ENCODE measurements around the gene FRMPD4. TPM values are rescaled to one million over a fixed set of nuclear protein-coding genes. Genes with fewer than 3 reads are reported as not detected.

FRMPD4 gene
- total and polyA plus RNA-seq, 4 donors, result 0.18 TPM; not detected in 3

- Histone ChIP-seq H3K27me3 (ENCODE audit: control insufficient read depth in 1 of 2, insufficient read depth in 2 of 2, low read length in 1 of 2) (no peaks in the 10 kb centered on the region), H3K36me3 (ENCODE audit: control insufficient read depth in 1 of 2, insufficient read depth in 2 of 2, low read length in 1 of 2) (no peaks in the 10 kb centered on the region), H3K27ac (ENCODE audit: low read depth in 1 of 2, low read length in 2 of 2) (no peak overlapping the region), H3K4me3 (ENCODE audit: low read length in 2 of 2) (no peak overlapping the region), H3K4me1 (ENCODE audit: control insufficient read depth in 1 of 2, insufficient read depth in 2 of 2, low read length in 2 of 2) (no peaks in the 10 kb centered on the region), H3K9me3 (ENCODE audit: control insufficient read depth, low read length) (no peaks in the 10 kb centered on the region)
- 59 to 87% methylated on average over 9 of the region's 9 CpGs for WGBS, 2 donors
- DNase-seq, result no peak
- ATAC-seq (ENCODE audit: low FRiP score), result no peak
- intact Hi-C loops (cut with DNase I), result no loop called here
Measured at GRCh38 chrX:12709047-12709446, 570.8 kb downstream of the FRMPD4 start.

- Histone ChIP-seq H3K9me3 (ENCODE audit: control insufficient read depth, low read length) (no peaks in the 10 kb centered on the region), H3K4me1 (ENCODE audit: control insufficient read depth in 1 of 2, insufficient read depth in 2 of 2, low read length in 2 of 2) (no peaks in the 10 kb centered on the region), H3K27me3 (ENCODE audit: control insufficient read depth in 1 of 2, insufficient read depth in 2 of 2, low read length in 1 of 2) (no peaks in the 10 kb centered on the region), H3K27ac (ENCODE audit: low read depth in 1 of 2, low read length in 2 of 2) (no peak overlapping the region), H3K36me3 (ENCODE audit: control insufficient read depth in 1 of 2, insufficient read depth in 2 of 2, low read length in 1 of 2) (no peaks in the 10 kb centered on the region), H3K4me3 (ENCODE audit: low read length in 2 of 2) (no peak overlapping the region)
- DNase-seq, result no peak
- ATAC-seq (ENCODE audit: low FRiP score), result no peak
- intact Hi-C loops (cut with DNase I), result no loop called here
- WGBS, 2 donors, result 68% methylated on average over 4 of the region's 4 CpGs
Measured at GRCh38 chrX:12711435-12712040, 573.3 kb downstream of the FRMPD4 start.

GRCh38 chrX:12716574-12716973, 578.3 kb downstream of the FRMPD4 start:
- H3K4me1 ChIP-seq (ENCODE audit: control insufficient read depth in 1 of 2, insufficient read depth in 2 of 2, low read length in 2 of 2), result no peaks in the 10 kb centered on the region
- H3K4me3 ChIP-seq (ENCODE audit: low read length in 2 of 2), result no peak overlapping the region
- 93 to 95% methylated on average over 15 of the region's 15 CpGs for WGBS, 2 donors
- no peak overlapping the region for H3K27ac ChIP-seq (ENCODE audit: low read depth in 1 of 2, low read length in 2 of 2)
- ATAC-seq (ENCODE audit: low FRiP score), result no peak
- intact Hi-C loops (cut with DNase I), result no loop called here
- DNase-seq, result no peak
- H3K27me3 ChIP-seq (ENCODE audit: control insufficient read depth in 1 of 2, insufficient read depth in 2 of 2, low read length in 1 of 2), result no peaks in the 10 kb centered on the region
- no peaks in the 10 kb centered on the region for H3K36me3 ChIP-seq (ENCODE audit: control insufficient read depth in 1 of 2, insufficient read depth in 2 of 2, low read length in 1 of 2)
- H3K9me3 ChIP-seq (ENCODE audit: control insufficient read depth, low read length), result peaks cover 4% of the 10 kb centered on the region

- DNase-seq (no peak), ATAC-seq (ENCODE audit: low FRiP score) (no peak)
- Histone ChIP-seq H3K9me3 (ENCODE audit: control insufficient read depth, low read length) (peaks cover 4% of the 10 kb centered on the region), H3K36me3 (ENCODE audit: control insufficient read depth in 1 of 2, insufficient read depth in 2 of 2, low read length in 1 of 2) (no peaks in the 10 kb centered on the region), H3K4me3 (ENCODE audit: low read length in 2 of 2) (no peak overlapping the region), H3K27ac (ENCODE audit: low read depth in 1 of 2, low read length in 2 of 2) (no peak overlapping the region), H3K27me3 (ENCODE audit: control insufficient read depth in 1 of 2, insufficient read depth in 2 of 2, low read length in 1 of 2) (no peaks in the 10 kb centered on the region), H3K4me1 (ENCODE audit: control insufficient read depth in 1 of 2, insufficient read depth in 2 of 2, low read length in 2 of 2) (no peaks in the 10 kb centered on the region)
- intact Hi-C loops (cut with DNase I), result no loop called here
Measured at GRCh38 chrX:12719837-12720236, 581.6 kb downstream of the FRMPD4 start.

GRCh38 chrX:12721042-12721441, 582.8 kb downstream of the FRMPD4 start:
- Histone ChIP-seq H3K4me3 (ENCODE audit: low read length in 2 of 2) (no peak overlapping the region), H3K27me3 (ENCODE audit: control insufficient read depth in 1 of 2, insufficient read depth in 2 of 2, low read length in 1 of 2) (no peaks in the 10 kb centered on the region), H3K36me3 (ENCODE audit: control insufficient read depth in 1 of 2, insufficient read depth in 2 of 2, low read length in 1 of 2) (no peaks in the 10 kb centered on the region), H3K9me3 (ENCODE audit: control insufficient read depth, low read length) (peaks cover 4% of the 10 kb centered on the region), H3K27ac (ENCODE audit: low read depth in 1 of 2, low read length in 2 of 2) (no peak overlapping the region), H3K4me1 (ENCODE audit: control insufficient read depth in 1 of 2, insufficient read depth in 2 of 2, low read length in 2 of 2) (no peaks in the 10 kb centered on the region)
- DNase-seq, result no peak
- intact Hi-C loops (cut with DNase I), result no loop called here
- 50 to 56% methylated on average over 8 of the region's 8 CpGs for WGBS, 2 donors
- no peak for ATAC-seq (ENCODE audit: low FRiP score)

GRCh38 chrX:12722314-12722713, 584.0 kb downstream of the FRMPD4 start:
- ATAC-seq (ENCODE audit: low FRiP score) (no peak), DNase-seq (no peak)
- Histone ChIP-seq H3K4me1 (ENCODE audit: control insufficient read depth in 1 of 2, insufficient read depth in 2 of 2, low read length in 2 of 2) (no peaks in the 10 kb centered on the region), H3K9me3 (ENCODE audit: control insufficient read depth, low read length) (peaks cover 4% of the 10 kb centered on the region), H3K27me3 (ENCODE audit: control insufficient read depth in 1 of 2, insufficient read depth in 2 of 2, low read length in 1 of 2) (no peaks in the 10 kb centered on the region), H3K36me3 (ENCODE audit: control insufficient read depth in 1 of 2, insufficient read depth in 2 of 2, low read length in 1 of 2) (no peaks in the 10 kb centered on the region), H3K4me3 (ENCODE audit: low read length in 2 of 2) (no peak overlapping the region), H3K27ac (ENCODE audit: low read depth in 1 of 2, low read length in 2 of 2) (no peak overlapping the region)
- intact Hi-C loops (cut with DNase I), result no loop called here
- 86 to 91% methylated on average over 1 of the region's 1 CpG for WGBS, 2 donors

GRCh38 chrX:12741416-12741815, 603.1 kb downstream of the FRMPD4 start:
- no peak overlapping the region for H3K27ac ChIP-seq (ENCODE audit: low read depth in 1 of 2, low read length in 2 of 2)
- no peaks in the 10 kb centered on the region for H3K36me3 ChIP-seq (ENCODE audit: control insufficient read depth in 1 of 2, insufficient read depth in 2 of 2, low read length in 1 of 2)
- H3K9me3 ChIP-seq (ENCODE audit: control insufficient read depth, low read length), result no peaks in the 10 kb centered on the region
- ATAC-seq (ENCODE audit: low FRiP score) (no peak), DNase-seq (no peak)
- whole genome bisulfite sequencing, 2 donors, result 77 to 80% methylated on average over 6 of the region's 6 CpGs
- H3K27me3 ChIP-seq (ENCODE audit: control insufficient read depth in 1 of 2, insufficient read depth in 2 of 2, low read length in 1 of 2), result no peaks in the 10 kb centered on the region
- intact Hi-C loops (cut with DNase I), result no loop called here
- no peaks in the 10 kb centered on the region for H3K4me1 ChIP-seq (ENCODE audit: control insufficient read depth in 1 of 2, insufficient read depth in 2 of 2, low read length in 2 of 2)
- no peak overlapping the region for H3K4me3 ChIP-seq (ENCODE audit: low read length in 2 of 2)

- H3K27ac ChIP-seq (ENCODE audit: low read depth in 1 of 2, low read length in 2 of 2), result no peak overlapping the region
- H3K9me3 ChIP-seq (ENCODE audit: control insufficient read depth, low read length), result peaks cover 4% of the 10 kb centered on the region
- H3K4me3 ChIP-seq (ENCODE audit: low read length in 2 of 2), result no peak overlapping the region
- DNase-seq (no peak), ATAC-seq (ENCODE audit: low FRiP score) (no peak)
- H3K27me3 ChIP-seq (ENCODE audit: control insufficient read depth in 1 of 2, insufficient read depth in 2 of 2, low read length in 1 of 2), result no peaks in the 10 kb centered on the region
- WGBS, 2 donors, result 88 to 98% methylated on average over 1 of the region's 1 CpG
- intact Hi-C loops (cut with DNase I), result no loop called here
- no peaks in the 10 kb centered on the region for H3K4me1 ChIP-seq (ENCODE audit: control insufficient read depth in 1 of 2, insufficient read depth in 2 of 2, low read length in 2 of 2)
- H3K36me3 ChIP-seq (ENCODE audit: control insufficient read depth in 1 of 2, insufficient read depth in 2 of 2, low read length in 1 of 2), result no peaks in the 10 kb centered on the region
Measured at GRCh38 chrX:12747433-12747832, 609.2 kb downstream of the FRMPD4 start.

- DNase-seq (no peak), ATAC-seq (ENCODE audit: low FRiP score) (no peak)
- Histone ChIP-seq H3K27me3 (ENCODE audit: control insufficient read depth in 1 of 2, insufficient read depth in 2 of 2, low read length in 1 of 2) (no peaks in the 10 kb centered on the region), H3K27ac (ENCODE audit: low read depth in 1 of 2, low read length in 2 of 2) (no peak overlapping the region), H3K36me3 (ENCODE audit: control insufficient read depth in 1 of 2, insufficient read depth in 2 of 2, low read length in 1 of 2) (no peaks in the 10 kb centered on the region), H3K9me3 (ENCODE audit: control insufficient read depth, low read length) (peaks cover 4% of the 10 kb centered on the region), H3K4me3 (ENCODE audit: low read length in 2 of 2) (no peak overlapping the region), H3K4me1 (ENCODE audit: control insufficient read depth in 1 of 2, insufficient read depth in 2 of 2, low read length in 2 of 2) (no peaks in the 10 kb centered on the region)
- WGBS, 2 donors, result 52 to 60% methylated on average over 1 of the region's 1 CpG
- intact Hi-C loops (cut with DNase I), result no loop called here
Measured at GRCh38 chrX:12751887-12752286, 613.6 kb downstream of the FRMPD4 start.
